IMR-90 (cell line): Measurements from ENCODE around the gene FAM193B. TPM values are rescaled to one million over a fixed set of nuclear protein-coding genes. Genes with fewer than 3 reads are reported as not detected.

Experiments used
- ATAC-seq: fragments of 200-7000 bp; cut with Tn5 transposase; 2 replicates; pipeline ENCODE4 v1.9.1; 2020; ENCODE audit warnings: low read depth, mild to moderate bottlenecking, moderate library complexity
- BruUV-seq: library from RNA; stranded (reverse); fragments of 400-500 nt; replicated peaks from 2 replicates; lab custom pipeline; 2021; lab: Mats Ljungman, UMichigan
- CTCF ChIA-PET: fragments of 300-600 bp; formaldehyde crosslinking; extraction: SDS; loops from one replicate; lab custom pipeline; 2021; ENCODE audit warnings: antibody characterized with exemption; lab: Yijun Ruan, JAX
- POLR2A ChIA-PET: fragments of 300-600 bp; sonication (Branson Sonifier 250); formaldehyde crosslinking; loops from one replicate; lab custom pipeline; 2022; ENCODE audit warnings: antibody characterized with exemption; ENCODE audit not compliant: unreplicated experiment; lab: Charles Lee
- DNase-seq: peaks from one replicate; pipeline ENCODE4 v3.0.0; 2013
- H2AFZ ChIP-seq: replicated peaks from 2 replicates; pipeline ENCODE3; 2013; ENCODE audit warnings: low read length, mild to moderate bottlenecking; ENCODE audit not compliant: poor library complexity
- H2AK5ac ChIP-seq: 2 replicates; pipeline ENCODE4 v1.6.1; 2013; ENCODE audit warnings: low read depth, low read length, inconsistent platforms
- H2AK9ac ChIP-seq: replicated peaks from 2 replicates; pipeline ENCODE3; 2013; ENCODE audit warnings: mild to moderate bottlenecking, low read depth, low read length, moderate library complexity; ENCODE audit not compliant: poor library complexity
- H2BK120ac ChIP-seq: 2 replicates; pipeline ENCODE4 v1.6.1; 2013; ENCODE audit warnings: low read depth, low read length, inconsistent platforms
- H2BK15ac ChIP-seq: 3 replicates; pipeline ENCODE4 v1.6.1; 2013; ENCODE audit warnings: low read depth, low read length, inconsistent platforms
- H2BK20ac ChIP-seq: 2 replicates; pipeline ENCODE4 v1.6.1; 2013; ENCODE audit warnings: low read depth, mild to moderate bottlenecking, inconsistent platforms, low read length, moderate library complexity
- H2BK5ac ChIP-seq: 2 replicates; pipeline ENCODE4 v1.6.1; 2013; ENCODE audit warnings: mild to moderate bottlenecking, low read depth, low read length, inconsistent platforms; ENCODE audit not compliant: poor library complexity, severe bottlenecking
- H3K14ac ChIP-seq: replicated peaks from 2 replicates; pipeline ENCODE4 v1.6.1; 2013; ENCODE audit warnings: low read depth, low read length, inconsistent platforms
- H3K18ac ChIP-seq: 2 replicates; pipeline ENCODE4 v1.6.1; 2013; ENCODE audit warnings: low read depth, low read length, control low read depth
- H3K23ac ChIP-seq: 2 replicates; pipeline ENCODE4 v1.6.1; 2013; ENCODE audit warnings: low read depth, low read length, inconsistent platforms
- H3K27ac ChIP-seq: 2 replicates; pipeline ENCODE4 v1.5.1; 2013; ENCODE audit warnings: mild to moderate bottlenecking, control low read depth, low read length; ENCODE audit not compliant: insufficient read depth
- H3K27me3 ChIP-seq: 2 replicates; pipeline ENCODE4 v1.6.1; 2013; ENCODE audit warnings: low read length; ENCODE audit not compliant: control insufficient read depth, insufficient read depth
- H3K36me3 ChIP-seq: 2 replicates; pipeline ENCODE4 v1.6.1; 2013; ENCODE audit warnings: low read length, mixed read lengths; ENCODE audit not compliant: control insufficient read depth, insufficient read depth
- H3K4ac ChIP-seq: 2 replicates; pipeline ENCODE4 v1.6.1; 2013; ENCODE audit warnings: low read depth, low read length, inconsistent platforms
- H3K4me1 ChIP-seq: 2 replicates; pipeline ENCODE4 v1.6.1; 2013; ENCODE audit warnings: low read length, mixed read lengths; ENCODE audit not compliant: control insufficient read depth, insufficient read depth
- H3K4me2 ChIP-seq: 2 replicates; pipeline ENCODE4 v1.6.1; 2013; ENCODE audit warnings: low read depth, mild to moderate bottlenecking, control low read depth, low read length, moderate library complexity
- H3K4me3 ChIP-seq: 2 replicates; pipeline ENCODE4 v1.5.1; 2013; ENCODE audit warnings: low read depth, mild to moderate bottlenecking, control low read depth, low read length, moderate library complexity; ENCODE audit not compliant: insufficient read depth
- H3K56ac ChIP-seq: 2 replicates; pipeline ENCODE4 v1.6.1; 2013; ENCODE audit warnings: low read length, inconsistent platforms; ENCODE audit not compliant: insufficient read depth; ENCODE audit errors: extremely low read depth
- H3K79me1 ChIP-seq, 2 experiments: 2 replicates each; pipeline ENCODE4 v1.6.1; 2013; ENCODE audit warnings: low read length in 2 of 2, inconsistent platforms in 1 of 2, low read depth in 1 of 2
- H3K9ac ChIP-seq: 2 replicates; pipeline ENCODE4 v1.6.1; 2013; ENCODE audit warnings: low read depth, low read length, control low read depth
- H3K9me1 ChIP-seq: 2 replicates; pipeline ENCODE4 v1.6.1; 2013; ENCODE audit warnings: low read length, inconsistent platforms; ENCODE audit not compliant: insufficient read depth
- H3K9me3 ChIP-seq: 2 replicates; pipeline ENCODE4 v1.6.1; 2013; ENCODE audit warnings: low read length; ENCODE audit not compliant: control insufficient read depth, insufficient read depth
- H4K20me1 ChIP-seq: 2 replicates; pipeline ENCODE4 v1.6.1; 2013; ENCODE audit warnings: low read length, inconsistent platforms; ENCODE audit not compliant: insufficient read depth
- H4K5ac ChIP-seq: 2 replicates; pipeline ENCODE4 v1.6.1; 2013; ENCODE audit warnings: mild to moderate bottlenecking, low read depth, low read length, control low read depth
- H4K8ac ChIP-seq, 2 experiments: 2 replicates each; pipeline ENCODE4 v1.6.1; 2013; ENCODE audit warnings: low read depth in 2 of 2, low read length in 2 of 2, control low read depth in 1 of 2, inconsistent platforms in 1 of 2
- H4K91ac ChIP-seq: 2 replicates; pipeline ENCODE4 v1.6.1; 2013; ENCODE audit warnings: low read depth, low read length, inconsistent platforms; ENCODE audit not compliant: insufficient read depth
- BHLHE40 ChIP-seq: fragments of 150-350 bp; IDR thresholded peaks from 2 replicates; pipeline ENCODE4 v1.6.1; 2016; ENCODE audit warnings: mild to moderate bottlenecking, low read depth, low read length
- CEBPB ChIP-seq: IDR thresholded peaks from 2 replicates; pipeline ENCODE4 v1.6.1; 2012; ENCODE audit warnings: low read depth, low read length, improper control_type of control experiment
- CHD1 ChIP-seq: IDR thresholded peaks from 2 replicates; pipeline ENCODE4 v1.6.1; 2012; ENCODE audit warnings: low read depth, low read length, improper control_type of control experiment
- ELK1 ChIP-seq: fragments of 150-350 bp; IDR thresholded peaks from 2 replicates; pipeline ENCODE4 v1.6.1; 2016; ENCODE audit warnings: low read depth, mild to moderate bottlenecking, low read length, moderate library complexity, borderline replicate concordance
- FOS ChIP-seq: fragments of 150-350 bp; IDR thresholded peaks from 2 replicates; pipeline ENCODE4 v1.6.1; 2016; ENCODE audit warnings: low read depth, low read length
- MAFK ChIP-seq: IDR thresholded peaks from 2 replicates; pipeline ENCODE4 v1.6.1; 2012; ENCODE audit warnings: low read depth, low read length, improper control_type of control experiment
- MAZ ChIP-seq: IDR thresholded peaks from 2 replicates; pipeline ENCODE4 v1.6.1; 2012; ENCODE audit warnings: low read depth, mild to moderate bottlenecking, low read length, improper control_type of control experiment, moderate library complexity, borderline replicate concordance
- MXI1 ChIP-seq: IDR thresholded peaks from 2 replicates; pipeline ENCODE4 v1.6.1; 2012; ENCODE audit warnings: low read depth, mild to moderate bottlenecking, low read length, moderate library complexity, borderline replicate concordance
- NFE2L2 ChIP-seq: fragments of 150-350 bp; IDR thresholded peaks from 2 replicates; pipeline ENCODE4 v1.6.1; 2016; ENCODE audit warnings: low read depth, mild to moderate bottlenecking, low read length
- POLR2A ChIP-seq: IDR thresholded peaks from 2 replicates; pipeline ENCODE4 v1.6.1; 2012; ENCODE audit warnings: mild to moderate bottlenecking, low read depth, low read length
- RAD21 ChIP-seq: IDR thresholded peaks from 2 replicates; pipeline ENCODE4 v1.6.1; 2012; ENCODE audit warnings: low read length, improper control_type of control experiment
- RCOR1 ChIP-seq: IDR thresholded peaks from 2 replicates; pipeline ENCODE4 v1.6.1; 2012; ENCODE audit warnings: mild to moderate bottlenecking, low read length, improper control_type of control experiment; ENCODE audit not compliant: insufficient replicate concordance
- RFX5 ChIP-seq: IDR thresholded peaks from 2 replicates; pipeline ENCODE4 v1.8.0; 2012; ENCODE audit warnings: low read depth, mild to moderate bottlenecking, low read length, moderate library complexity
- SMC3 ChIP-seq: fragments of 150-350 bp; IDR thresholded peaks from 2 replicates; pipeline ENCODE4 v1.6.1; 2016; ENCODE audit warnings: low read depth, mild to moderate bottlenecking, antibody characterized with exemption, low read length, moderate library complexity
- USF2 ChIP-seq: fragments of 150-350 bp; IDR thresholded peaks from 2 replicates; pipeline ENCODE4 v1.6.1; 2017; ENCODE audit warnings: mild to moderate bottlenecking, antibody characterized with exemption, low read length, low read depth
- WGBS, 2 experiments: methylation state at CpG; one replicate each; pipeline versions ENCODE4 v1.1.5 to v1.1.7; 2013; ENCODE audit warnings: missing lambda C conversion rate in 2 of 2; ENCODE audit not compliant: insufficient read length in 1 of 2; ENCODE audit errors: extremely low coverage in 2 of 2; 5-methylcytosine and 5-hydroxymethylcytosine counted together
- dilution Hi-C: fragments of 300-500 bp; cut with HindIII; formaldehyde crosslinking; loops from one replicate; pipeline ENCODE4 v1.14.3; 2018; ENCODE audit warnings: low sequenced_read_pairs; ENCODE audit not compliant: unreplicated experiment
- in situ Hi-C: fragments of 300-500 bp; cut with MboI; formaldehyde crosslinking; loops from 3 replicates; pipeline ENCODE4 v1.14.3; 2019; ENCODE audit warnings: low sequenced_read_pairs, inconsistent platforms, mixed read lengths
- intact Hi-C: fragments of 100-400 bp; cut with micrococcal nuclease; formaldehyde crosslinking; loops from 2 replicates; pipeline ENCODE4 v1.10.0; 2022
- polyA plus RNA-seq, 3 experiments: library from polyadenylated mRNA; depleted of rRNA; stranded (reverse); fragments of >200 nt; gene quantifications; 2 replicates each; pipeline ENCODE4 v1.2.3, GENCODE V29; 2012; ENCODE audit warnings: low replicate concordance in 1 of 3
- total RNA-seq: library from RNA; depleted of rRNA; stranded (reverse); fragments of >200 nt; gene quantifications from 2 replicates; pipeline ENCODE4 v1.2.3, GENCODE V29; 2012
- TF ChIP-seq, protein P1 (sequence below): conservative IDR thresholded peaks from 2 replicates; pipeline ENCODE4 v1.5.1; 2012; ENCODE audit warnings: mild to moderate bottlenecking, low read depth, low read length, improper control_type of control experiment

The FAM193B gene
- total and polyA plus RNA-seq, 2 of the 4 experiments (the other 2 are of a cell fraction): 9.5 to 52.2 TPM

GRCh38 chr5:177508221-177508611 is 46.1 kb downstream of the FAM193B start:
- no peak overlapping the region for H2BK120ac ChIP-seq
- peaks cover 36% of the 10 kb centered on the region for H3K36me3 ChIP-seq
- H3K14ac ChIP-seq: no peak overlapping the region
- peaks cover 0 to 8% of the 10 kb centered on the region in 2 experiments; a peak in 1 of 4 replicates for H3K79me1 ChIP-seq
- dilution Hi-C loops: no loop called here
- intact Hi-C loops: no loop called here
- DNase-seq (no peak), ATAC-seq (no peak)
- no peak overlapping the region for H3K4me2 ChIP-seq
- H2BK15ac ChIP-seq: no peak overlapping the region
- H3K56ac ChIP-seq: no peak overlapping the region
- no peak overlapping the region for H2AK9ac ChIP-seq
- no peak overlapping the region for H2BK20ac ChIP-seq
- ChIA-PET CTCF (no interaction called here), POLR2A (no interaction called here)
- H3K23ac ChIP-seq: no peak overlapping the region
- H4K5ac ChIP-seq: no peak overlapping the region
- H3K27me3 ChIP-seq: no peaks in the 10 kb centered on the region
- no peak overlapping the region for H3K9ac ChIP-seq
- no peak for TF ChIP-seq POLR2A
- no peak for TF ChIP-seq USF2
- no peak for TF ChIP-seq FOS
- no peak for TF ChIP-seq NFE2L2
- no peak for TF ChIP-seq MXI1
- TF ChIP-seq BHLHE40: no peak
- TF ChIP-seq, protein P1, sequence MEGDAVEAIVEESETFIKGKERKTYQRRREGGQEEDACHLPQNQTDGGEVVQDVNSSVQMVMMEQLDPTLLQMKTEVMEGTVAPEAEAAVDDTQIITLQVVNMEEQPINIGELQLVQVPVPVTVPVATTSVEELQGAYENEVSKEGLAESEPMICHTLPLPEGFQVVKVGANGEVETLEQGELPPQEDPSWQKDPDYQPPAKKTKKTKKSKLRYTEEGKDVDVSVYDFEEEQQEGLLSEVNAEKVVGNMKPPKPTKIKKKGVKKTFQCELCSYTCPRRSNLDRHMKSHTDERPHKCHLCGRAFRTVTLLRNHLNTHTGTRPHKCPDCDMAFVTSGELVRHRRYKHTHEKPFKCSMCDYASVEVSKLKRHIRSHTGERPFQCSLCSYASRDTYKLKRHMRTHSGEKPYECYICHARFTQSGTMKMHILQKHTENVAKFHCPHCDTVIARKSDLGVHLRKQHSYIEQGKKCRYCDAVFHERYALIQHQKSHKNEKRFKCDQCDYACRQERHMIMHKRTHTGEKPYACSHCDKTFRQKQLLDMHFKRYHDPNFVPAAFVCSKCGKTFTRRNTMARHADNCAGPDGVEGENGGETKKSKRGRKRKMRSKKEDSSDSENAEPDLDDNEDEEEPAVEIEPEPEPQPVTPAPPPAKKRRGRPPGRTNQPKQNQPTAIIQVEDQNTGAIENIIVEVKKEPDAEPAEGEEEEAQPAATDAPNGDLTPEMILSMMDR: no peak
- TF ChIP-seq RFX5: no peak
- TF ChIP-seq CEBPB: no peak
- no peak for TF ChIP-seq RCOR1
- TF ChIP-seq CHD1: no peak
- no peak for TF ChIP-seq ELK1
- TF ChIP-seq MAZ: no peak
- TF ChIP-seq MAFK: no peak
- TF ChIP-seq RAD21: no peak
- TF ChIP-seq SMC3: no peak
- H3K18ac ChIP-seq: no peak overlapping the region
- no peak overlapping the region for H2AFZ ChIP-seq
- no peaks in the 10 kb centered on the region for H3K4me1 ChIP-seq
- no peaks in the 10 kb centered on the region for H3K9me3 ChIP-seq
- H2AK5ac ChIP-seq: no peak overlapping the region
- 94% methylated on average over 23 of the region's 26 CpGs; no CpG with 5 or more reads in 1 of the 2 experiments for WGBS, 2 experiments
- H2BK5ac ChIP-seq: no peak overlapping the region
- H3K4me3 ChIP-seq: no peak overlapping the region
- H3K4ac ChIP-seq: no peak overlapping the region
- BruUV-seq: no TSS peak
- no peak overlapping the region for H4K91ac ChIP-seq
- H3K9me1 ChIP-seq: no peaks in the 10 kb centered on the region
- no peak overlapping the region for H3K27ac ChIP-seq
- in situ Hi-C loops: no loop called here
- H4K20me1 ChIP-seq: no peaks in the 10 kb centered on the region; the same call in 1 of the 2 replicates
- H4K8ac ChIP-seq: no peak overlapping the region
